Endometrial microvascular endothelial cells (primary cell): ENCODE measurements around the gene MAD2L1. TPM values are rescaled to one million over a fixed set of nuclear protein-coding genes. Genes with fewer than 3 reads are reported as not detected.

Source experiments
- in situ Hi-C: cut with HindIII; loops from 2 replicates; pipeline ENCODE4 v1.10.0; 2017; ENCODE audit warnings: low sequenced_read_pairs, low pct_unique_long_range_greater_than_20kb; ENCODE audit errors: inconsistent ontology term
- total RNA-seq: library from RNA; depleted of rRNA; stranded (reverse); fragments of >200 nt; gene quantifications from one replicate; pipeline ENCODE4 v1.2.3, GENCODE V29; 2015; ENCODE audit errors: inconsistent ontology term

MAD2L1 gene
- total RNA-seq, 1 donor from 2014 or later, result 21.4 TPM

- in situ Hi-C loops, result no loop called here
Measured at GRCh38 chr4:120009731-120010130, 56.9 kb downstream of the MAD2L1 start.

- in situ Hi-C loops, result no loop called here
Measured at GRCh38 chr4:120008957-120009356, 57.7 kb downstream of the MAD2L1 start.

- in situ Hi-C loops, result no loop called here
Measured at GRCh38 chr4:120007896-120008436, 58.7 kb downstream of the MAD2L1 start.

GRCh38 chr4:120007191-120007871, 59.3 kb downstream of the MAD2L1 start:
- in situ Hi-C loops, result no loop called here
